Stimulated activated CD4-positive, alpha-beta T cell treated with anti-CD3 and anti-CD28 coated beads, Interleukin-4, amount 100 ng/mL, for 48 hours (primary cell): ENCODE data around the gene SORL1.
"Not testable (repeated sequence)": the region's sequence is repeated elsewhere in the genome, so short reads cannot be mapped to it uniquely, and the experiment has no call there.

Experiments used
- DNase-seq, 2 donors: peaks; one replicate each; pipeline ENCODE4 v3.0.0-alpha.2; 2020; ENCODE audit warnings: low read depth in 2 of 2

SORL1 gene

GRCh38 chr11:121500717-121501116, 48.6 kb downstream of the SORL1 start:
- no peak for DNase-seq

- DNase-seq: no peak
These were observed 50.9 kb downstream of the SORL1 start for GRCh38 chr11:121503051-121503450.

GRCh38 chr11:121506237-121506636, 54.1 kb downstream of the SORL1 start:
- not testable (repeated sequence) for DNase-seq

GRCh38 chr11:121508449-121508848, 56.3 kb downstream of the SORL1 start:
- no peak for DNase-seq

GRCh38 chr11:121510438-121510837, 58.3 kb downstream of the SORL1 start:
- DNase-seq: no peak

GRCh38 chr11:121512468-121513465, 60.7 kb downstream of the SORL1 start:
- no peak for DNase-seq

- DNase-seq: no peak
These were observed 61.7 kb downstream of the SORL1 start for GRCh38 chr11:121513807-121514206.

GRCh38 chr11:121514432-121515334, 62.6 kb downstream of the SORL1 start:
- DNase-seq: no peak

GRCh38 chr11:121515335-121515671, 63.2 kb downstream of the SORL1 start:
- DNase-seq: no peak

GRCh38 chr11:121517996-121518395, 65.9 kb downstream of the SORL1 start:
- no peak for DNase-seq

GRCh38 chr11:121520243-121521144, 68.4 kb downstream of the SORL1 start:
- no peak for DNase-seq

GRCh38 chr11:121521145-121522042, 69.3 kb downstream of the SORL1 start:
- DNase-seq: no peak

GRCh38 chr11:121522043-121522941, 70.2 kb downstream of the SORL1 start:
- DNase-seq: no peak

GRCh38 chr11:121523581-121524232, 71.6 kb downstream of the SORL1 start:
- DNase-seq: no peak

- DNase-seq: no peak
These were observed 72.1 kb downstream of the SORL1 start for GRCh38 chr11:121524233-121524631.

- DNase-seq: no peak
These were observed 73.3 kb downstream of the SORL1 start for GRCh38 chr11:121525376-121525775.

GRCh38 chr11:121530257-121530656, 78.1 kb downstream of the SORL1 start:
- DNase-seq: no peak

- DNase-seq: no peak
These were observed 81.5 kb downstream of the SORL1 start for GRCh38 chr11:121533601-121534000.
